DND-41 (cell line): Measurements from ENCODE around the gene APOC4.
A peak's percentile ranks its signal among the peaks of the same experiment; 100 is the strongest.

Source experiments
- ATAC-seq: fragments of 200-7000 bp; cut with Tn5 transposase; 3 replicates; pipeline ENCODE4 v1.9.1; 2021; ENCODE audit warnings: low read depth; ENCODE audit not compliant: insufficient read depth
- DNase-seq: peaks from one replicate; pipeline ENCODE4 v3.0.0-alpha.2; 2020
- H2AFZ ChIP-seq: 2 replicates; pipeline ENCODE4 v1.6.0; 2012; ENCODE audit warnings: low read depth, low read length
- H3K27ac ChIP-seq: 2 replicates; pipeline ENCODE4 v1.5.1; 2012; ENCODE audit warnings: low read length, inconsistent platforms
- H3K27me3 ChIP-seq: fragments of 200-600 bp; sonication (generic); 2 replicates; pipeline ENCODE4 v1.6.0; 2012; ENCODE audit warnings: low read length, mild to moderate bottlenecking, inconsistent platforms; ENCODE audit not compliant: insufficient read depth, poor library complexity
- H3K36me3 ChIP-seq: 2 replicates; pipeline ENCODE4 v1.5.1; 2012; ENCODE audit warnings: low read length, inconsistent platforms; ENCODE audit not compliant: insufficient read depth
- H3K4me1 ChIP-seq: 2 replicates; pipeline ENCODE4 v1.5.1; 2012; ENCODE audit warnings: mild to moderate bottlenecking, low read length; ENCODE audit not compliant: insufficient read depth
- H3K4me2 ChIP-seq: 2 replicates; pipeline ENCODE4 v1.6.0; 2012; ENCODE audit warnings: mild to moderate bottlenecking, moderate library complexity, low read length, inconsistent platforms; ENCODE audit not compliant: insufficient read depth
- H3K4me3 ChIP-seq, 2 experiments: fragments of 200-600 bp in 1 of 2; shearing (Covaris generic) in 1 of 2; 2 replicates each; pipeline ENCODE4 v1.5.1; 2012 to 2016; ENCODE audit warnings: inconsistent platforms in 2 of 2, low read length in 2 of 2, mild to moderate bottlenecking in 2 of 2, low read depth in 1 of 2, moderate library complexity in 1 of 2
- H3K79me2 ChIP-seq: 2 replicates; pipeline ENCODE4 v1.6.0; 2012; ENCODE audit warnings: low read length, inconsistent platforms; ENCODE audit not compliant: insufficient read depth
- H3K9ac ChIP-seq: 2 replicates; pipeline ENCODE4 v1.6.0; 2012; ENCODE audit warnings: low read depth, mild to moderate bottlenecking, inconsistent platforms, low read length, moderate library complexity
- H3K9me3 ChIP-seq: 2 replicates; pipeline ENCODE4 v1.5.1; 2012; ENCODE audit warnings: low read length, moderate library complexity, mild to moderate bottlenecking, inconsistent platforms; ENCODE audit not compliant: insufficient read depth, severe bottlenecking
- H4K20me1 ChIP-seq: 2 replicates; pipeline ENCODE4 v1.6.0; 2012; ENCODE audit warnings: low read length; ENCODE audit not compliant: insufficient read depth
- EZH2 ChIP-seq: IDR thresholded peaks from 3 replicates; pipeline ENCODE4 v1.6.1; 2012; ENCODE audit warnings: borderline replicate concordance, low read depth, mild to moderate bottlenecking, moderate library complexity, low read length, inconsistent platforms; ENCODE audit not compliant: severe bottlenecking
- TF ChIP-seq, protein P1 (sequence below): IDR thresholded peaks from 2 replicates; pipeline ENCODE4 v1.5.1; 2012; ENCODE audit warnings: borderline replicate concordance, low read length, moderate library complexity, mild to moderate bottlenecking; ENCODE audit not compliant: poor library complexity, severe bottlenecking; ENCODE audit errors: extremely low read depth

Gene APOC4

DNA sequence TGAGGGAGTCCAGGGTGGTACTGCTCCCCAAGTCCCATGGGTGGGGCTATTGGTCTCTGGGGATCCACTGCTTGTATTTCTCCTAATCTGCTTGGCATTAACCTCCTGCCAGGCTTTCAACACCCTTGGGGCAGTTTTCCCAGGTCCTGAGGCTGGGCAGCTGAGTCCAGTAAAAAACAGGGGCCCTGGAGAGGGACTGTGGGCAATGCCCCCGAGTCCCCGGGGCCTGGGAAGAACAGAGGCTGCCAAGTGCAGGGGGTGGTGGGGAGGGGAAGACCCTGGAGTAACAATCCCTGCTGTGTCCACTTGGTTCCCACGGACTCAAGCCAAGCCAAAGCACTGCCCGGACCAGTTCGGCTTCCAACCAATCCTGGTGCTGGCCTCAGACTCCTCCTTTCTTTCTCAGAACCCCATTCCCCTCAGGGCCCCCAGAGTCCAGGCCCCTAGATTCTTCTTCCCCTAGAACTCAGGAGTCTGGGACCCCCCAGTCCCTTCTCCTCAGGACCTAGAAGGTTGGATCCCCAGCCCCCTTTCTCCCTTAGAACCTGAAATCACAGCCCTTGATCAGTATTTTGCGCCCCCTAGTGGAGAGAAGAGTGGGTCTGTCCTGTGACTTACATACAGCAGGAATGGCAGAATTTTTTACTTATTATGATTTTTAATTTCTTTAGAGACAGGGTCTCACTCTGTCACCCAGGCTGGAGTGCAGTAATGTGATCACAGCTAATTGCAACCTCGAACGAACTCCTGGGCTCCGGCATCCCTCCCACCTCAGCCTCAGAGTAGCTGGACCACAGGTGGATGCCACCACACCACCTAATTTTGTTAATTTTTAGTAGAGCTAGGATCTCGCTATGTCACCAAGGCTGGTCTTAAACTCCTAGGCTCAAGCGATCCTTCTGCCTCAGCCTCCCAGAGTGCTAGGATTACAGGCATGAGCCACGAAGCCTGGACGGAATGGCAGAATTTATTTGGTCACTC, 9.4 kb downstream of the APOC4 start:
- Histone ChIP-seq H3K4me2 (no peak overlapping the region), H3K9me3 (no peaks in the 10 kb centered on the region), H3K79me2 (peaks cover 17% of the 10 kb centered on the region), H3K4me3 (no peak overlapping the region), H3K4me1 (peaks cover 20% of the 10 kb centered on the region), H3K36me3 (peaks cover 3% of the 10 kb centered on the region; the same call in 1 of the 2 replicates), H4K20me1 (peaks cover 10% of the 10 kb centered on the region), H3K9ac (no peak overlapping the region), H2AFZ (no peak overlapping the region; the same call in 1 of the 2 replicates), H3K27me3 (no peaks in the 10 kb centered on the region), H3K27ac (no peak overlapping the region)
- DNase-seq: peak; percentile 70
- ATAC-seq: peak; percentile 43; the same call in 2 of the 3 replicates
- no peak for TF ChIP-seq EZH2
- TF ChIP-seq, protein P1, sequence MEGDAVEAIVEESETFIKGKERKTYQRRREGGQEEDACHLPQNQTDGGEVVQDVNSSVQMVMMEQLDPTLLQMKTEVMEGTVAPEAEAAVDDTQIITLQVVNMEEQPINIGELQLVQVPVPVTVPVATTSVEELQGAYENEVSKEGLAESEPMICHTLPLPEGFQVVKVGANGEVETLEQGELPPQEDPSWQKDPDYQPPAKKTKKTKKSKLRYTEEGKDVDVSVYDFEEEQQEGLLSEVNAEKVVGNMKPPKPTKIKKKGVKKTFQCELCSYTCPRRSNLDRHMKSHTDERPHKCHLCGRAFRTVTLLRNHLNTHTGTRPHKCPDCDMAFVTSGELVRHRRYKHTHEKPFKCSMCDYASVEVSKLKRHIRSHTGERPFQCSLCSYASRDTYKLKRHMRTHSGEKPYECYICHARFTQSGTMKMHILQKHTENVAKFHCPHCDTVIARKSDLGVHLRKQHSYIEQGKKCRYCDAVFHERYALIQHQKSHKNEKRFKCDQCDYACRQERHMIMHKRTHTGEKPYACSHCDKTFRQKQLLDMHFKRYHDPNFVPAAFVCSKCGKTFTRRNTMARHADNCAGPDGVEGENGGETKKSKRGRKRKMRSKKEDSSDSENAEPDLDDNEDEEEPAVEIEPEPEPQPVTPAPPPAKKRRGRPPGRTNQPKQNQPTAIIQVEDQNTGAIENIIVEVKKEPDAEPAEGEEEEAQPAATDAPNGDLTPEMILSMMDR: peak; percentile 87

DNA sequence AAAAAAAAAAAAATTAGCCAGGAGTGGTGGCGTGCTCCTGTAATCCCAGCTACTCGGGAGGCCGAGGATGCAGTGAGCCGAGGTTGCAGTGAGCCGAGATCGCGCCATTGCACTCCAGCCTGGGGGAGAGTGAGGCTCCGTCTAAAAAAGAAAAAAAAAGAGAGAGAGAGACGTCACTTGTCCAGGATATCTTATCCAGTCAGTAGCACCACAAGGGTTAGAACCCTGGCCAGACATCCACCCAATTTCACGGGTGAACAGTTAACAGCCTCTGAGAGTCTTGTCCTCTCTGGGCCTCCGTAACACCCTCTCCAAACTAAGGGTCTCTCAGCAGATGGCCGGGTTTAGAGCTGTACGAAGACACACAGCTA, 12.2 kb downstream of the APOC4 start:
- Histone ChIP-seq H3K4me2 (peak overlapping the region; percentile 95), H4K20me1 (peaks cover 28% of the 10 kb centered on the region), H3K79me2 (peaks cover 45% of the 10 kb centered on the region), H3K9me3 (no peaks in the 10 kb centered on the region), H3K4me3 (peak overlapping the region; percentile 95 to 96), H3K36me3 (peaks cover 8% of the 10 kb centered on the region; the same call in 1 of the 2 replicates), H3K27ac (peak overlapping the region; percentile 96), H3K4me1 (peaks cover 40% of the 10 kb centered on the region), H3K27me3 (no peaks in the 10 kb centered on the region), H2AFZ (peak overlapping the region; percentile 96), H3K9ac (peak overlapping the region; percentile 93)
- DNase-seq: no peak
- no peak; the same call in 2 of the 3 replicates for ATAC-seq
- no peak for TF ChIP-seq EZH2
- TF ChIP-seq, protein P1: no peak

DNA sequence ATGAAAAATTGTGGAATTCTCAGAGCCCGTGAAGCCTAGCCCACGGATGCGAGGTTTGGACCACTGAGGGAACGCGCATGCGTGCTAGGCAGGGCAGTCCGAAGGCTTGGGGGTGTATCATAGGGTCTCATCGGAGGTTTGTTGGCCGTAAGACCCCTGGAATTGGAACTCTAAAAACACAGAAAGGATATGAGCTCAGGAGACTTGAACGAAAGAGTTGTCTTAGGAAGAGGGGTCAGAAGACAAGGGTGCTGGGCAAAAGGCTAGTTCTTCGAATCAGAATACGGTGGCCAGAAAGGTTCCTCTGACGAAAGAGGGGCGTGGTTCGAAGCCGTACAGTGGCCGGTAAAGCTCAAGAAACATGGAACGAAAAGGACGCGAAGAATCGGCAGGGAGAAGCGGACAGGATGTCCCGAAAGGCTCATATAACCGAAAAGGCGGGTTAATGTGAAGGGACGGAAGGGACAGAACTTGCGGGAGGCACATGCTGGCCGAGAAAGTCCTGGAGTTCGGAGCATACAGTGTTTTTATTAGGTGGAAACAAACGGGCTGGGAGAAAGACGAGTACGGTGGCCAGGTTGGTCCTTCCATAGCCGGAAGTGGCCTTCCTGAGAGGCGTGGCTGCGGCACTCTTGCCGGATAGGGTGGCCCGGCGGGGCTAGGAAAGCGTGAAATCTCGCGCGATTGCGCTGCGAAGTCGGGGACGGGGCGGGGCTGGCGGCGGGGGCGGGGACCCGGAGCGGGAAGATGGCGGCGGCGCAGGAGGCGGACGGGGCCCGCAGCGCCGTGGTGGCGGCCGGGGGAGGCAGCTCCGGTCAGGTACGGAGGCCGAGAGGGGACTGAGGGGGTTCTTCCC, 12.8 kb downstream of the APOC4 start, which contains the start of gene CLPTM1:
Gene CLPTM1, plus strand, starts transcription at position 732 of the 856 bp plus-strand sequence. Its CDS starts 16 bp downstream, at position 748.
- TF ChIP-seq EZH2: no peak
- TF ChIP-seq, protein P1: no peak
- Histone ChIP-seq H3K27ac (peak within 1 kb of the TSS; percentile 96), H2AFZ (peak within 1 kb of the TSS; percentile 96)

More for the DNA sequence above, 12.8 kb downstream of the APOC4 start, which contains the start of gene CLPTM1:
- H3K9ac ChIP-seq: peak within 1 kb of the TSS; percentile 93
- peaks cover 34% of the 10 kb centered on the region for H4K20me1 ChIP-seq
- H3K4me1 ChIP-seq: peaks cover 40% of the 10 kb centered on the region
- peak; percentile 96 for DNase-seq
- no peaks in the 10 kb centered on the region for H3K9me3 ChIP-seq
- H3K4me2 ChIP-seq: peak within 1 kb of the TSS; percentile 95
- H3K4me3 ChIP-seq: peak within 1 kb of the TSS; percentile 95 to 96
- H3K79me2 ChIP-seq: peaks cover 51% of the 10 kb centered on the region
- peak; percentile 92 for ATAC-seq
- H3K36me3 ChIP-seq: peaks cover 13% of the 10 kb centered on the region; the same call in 1 of the 2 replicates
- no peaks in the 10 kb centered on the region for H3K27me3 ChIP-seq
